Hepatic stellate cell (primary cell): ENCODE data around the gene ZNF44.

Experiments
- DNase-seq: peaks from one replicate; pipeline ENCODE4 v3.0.0; 2011; ENCODE audit warnings: low spot score

The ZNF44 gene

DNA sequence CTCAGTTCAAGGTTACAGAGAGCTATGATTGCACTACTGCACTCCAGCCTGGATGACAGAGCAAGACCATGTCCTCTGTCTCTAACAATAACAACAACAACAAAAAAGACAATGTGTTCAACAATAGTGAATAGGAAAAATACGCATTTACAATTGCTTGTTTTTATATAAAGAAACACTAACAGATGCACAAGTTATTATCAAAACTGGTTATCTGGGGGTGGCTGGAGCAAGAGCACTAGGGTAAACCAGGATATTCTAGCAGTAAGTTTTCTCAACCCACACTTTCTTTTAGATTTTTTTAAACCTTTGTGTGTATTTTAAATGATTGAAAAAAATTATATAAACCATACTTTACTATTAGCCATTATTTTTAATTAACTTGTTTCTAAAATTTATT is 33.1 kb downstream of the ZNF44 start:
- no peak for DNase-seq

GRCh38 chr19:12260861-12261260 is 33.8 kb downstream of the ZNF44 start:
- no peak for DNase-seq

DNA sequence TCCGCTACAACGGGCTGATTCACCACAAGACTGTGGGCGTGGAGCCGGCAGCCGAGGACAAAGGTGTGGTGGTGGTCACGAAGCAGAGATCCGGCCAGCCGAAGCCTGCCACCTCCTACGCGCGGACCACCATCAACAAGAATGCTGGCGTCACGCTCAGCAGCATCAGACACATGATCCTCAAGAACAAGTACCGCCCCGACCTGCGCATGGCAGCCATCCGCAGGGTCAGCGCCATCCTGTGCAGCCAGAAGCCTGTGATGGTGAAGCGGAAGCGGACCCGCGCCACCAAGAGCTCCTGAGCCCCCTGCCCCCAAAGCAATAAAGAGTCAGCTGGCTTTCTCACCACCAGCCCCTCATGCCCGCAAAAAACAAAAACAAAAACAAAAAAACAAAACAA is 34.4 kb downstream of the ZNF44 start:
- no peak for DNase-seq

GRCh38 chr19:12255372-12255771 is 39.3 kb downstream of the ZNF44 start:
- DNase-seq = no peak

DNA sequence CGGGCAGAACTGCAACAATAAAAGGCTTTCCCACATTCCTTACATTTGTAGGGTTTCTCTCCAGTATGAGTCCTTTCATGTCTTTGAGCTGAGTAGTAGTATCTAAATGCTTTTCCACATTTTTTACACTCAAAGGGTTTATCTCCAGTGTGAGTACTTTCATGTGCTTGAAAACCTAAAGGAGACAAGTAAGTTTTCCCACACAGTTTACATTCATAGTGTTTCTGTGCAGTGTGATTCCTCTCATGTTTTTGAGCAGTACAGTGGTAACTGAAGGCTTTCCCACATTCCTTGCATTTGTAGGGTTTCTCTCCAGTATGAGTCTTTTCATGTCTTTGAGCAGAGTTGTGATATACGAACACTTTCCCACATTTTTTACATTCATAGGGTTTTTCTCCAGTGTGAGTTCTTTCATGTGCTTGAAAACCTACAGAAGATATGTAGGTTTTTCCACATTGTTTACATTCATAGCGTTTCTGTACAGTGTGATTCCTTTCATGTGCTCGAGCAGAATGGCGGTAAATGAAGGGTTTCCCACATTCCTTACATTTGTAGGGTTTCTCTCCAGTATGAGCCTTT is 47.0 kb downstream of the ZNF44 start:
- no peak for DNase-seq

- DNase-seq = no peak
These were observed 50.3 kb downstream of the ZNF44 start for GRCh38 chr19:12244370-12244769.

DNA sequence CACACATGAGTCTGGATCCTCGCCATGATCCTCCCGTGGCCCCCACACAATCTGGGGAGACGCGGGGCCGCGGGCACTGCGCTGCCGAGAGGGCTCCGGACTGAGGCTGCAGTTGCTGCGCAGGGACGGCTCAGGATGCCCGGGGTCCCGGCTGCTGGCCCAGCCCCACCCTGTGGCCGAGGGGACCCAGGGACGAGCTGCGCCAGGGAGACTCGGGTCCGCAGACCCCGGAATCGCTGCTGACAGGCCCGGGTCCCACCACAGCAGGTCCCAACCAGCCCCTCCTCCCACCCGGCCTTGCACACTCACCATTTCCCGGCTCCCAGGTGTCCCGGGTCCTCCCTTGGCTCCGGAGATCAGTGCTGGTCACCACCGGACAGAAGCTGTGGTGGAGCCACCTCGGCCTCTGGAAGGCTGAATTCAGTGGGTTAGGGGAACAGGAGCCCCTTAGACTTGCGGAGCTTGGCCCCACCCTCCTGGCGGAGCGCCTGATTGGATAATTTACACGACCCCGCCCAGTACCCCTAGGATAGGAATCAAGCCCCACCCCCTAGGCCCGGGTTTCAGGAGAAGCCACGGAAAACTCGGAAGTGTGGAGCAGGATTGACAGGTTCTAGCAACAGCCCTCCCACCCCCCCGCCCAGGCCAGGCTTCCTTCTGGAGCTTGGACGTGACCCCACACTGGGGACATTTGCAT is 57.4 kb downstream of the ZNF44 start:
- no peak for DNase-seq

- DNase-seq = no peak
These were observed 61.7 kb downstream of the ZNF44 start for GRCh38 chr19:12232961-12233360.

DNA sequence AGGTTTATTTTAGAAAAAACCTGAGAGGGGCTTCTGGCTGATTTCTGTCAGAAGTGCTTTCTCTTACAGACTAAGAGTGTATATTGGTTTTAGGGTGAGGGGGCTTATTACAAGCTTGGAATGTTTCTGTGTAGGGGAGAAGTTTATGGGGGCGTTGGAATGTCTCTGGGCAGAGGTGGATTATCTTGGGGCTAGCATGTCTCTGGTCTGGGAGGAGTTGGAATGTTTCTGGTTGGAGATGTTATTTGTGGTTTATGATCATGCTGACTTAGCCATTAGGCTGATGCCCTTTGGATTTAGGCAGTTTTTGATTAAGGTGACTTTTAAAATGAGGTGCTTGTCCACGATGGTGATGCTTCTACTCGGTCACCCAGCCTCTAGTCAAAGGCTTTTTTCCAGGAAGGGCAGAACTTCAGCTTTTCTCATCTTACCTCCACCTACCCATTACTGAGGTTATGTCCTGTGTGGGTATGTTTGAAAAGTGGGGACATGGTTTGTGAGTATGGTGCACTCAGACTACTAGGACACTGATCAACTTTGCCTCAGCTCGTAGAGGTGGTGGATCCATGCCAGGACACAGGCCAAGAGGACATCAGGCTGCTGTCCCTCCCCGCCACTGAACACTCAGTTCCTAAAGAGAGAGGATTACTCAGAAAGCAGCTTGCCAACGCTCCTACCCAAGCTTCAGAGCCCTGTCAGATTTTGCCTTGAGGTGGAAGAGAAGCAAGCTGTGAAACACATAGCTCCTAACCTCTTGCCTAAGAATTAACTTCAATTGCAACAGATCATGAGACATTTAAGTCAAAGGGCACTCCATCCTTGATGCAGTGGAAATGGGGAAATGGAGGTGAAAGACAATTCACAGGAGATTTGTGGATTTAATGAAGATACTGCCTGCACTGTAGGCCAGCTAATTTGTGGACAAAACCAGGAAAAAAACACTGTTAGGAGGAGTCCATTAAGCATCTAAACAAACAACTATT is 63.6 kb downstream of the ZNF44 start:
- DNase-seq = no peak

DNA sequence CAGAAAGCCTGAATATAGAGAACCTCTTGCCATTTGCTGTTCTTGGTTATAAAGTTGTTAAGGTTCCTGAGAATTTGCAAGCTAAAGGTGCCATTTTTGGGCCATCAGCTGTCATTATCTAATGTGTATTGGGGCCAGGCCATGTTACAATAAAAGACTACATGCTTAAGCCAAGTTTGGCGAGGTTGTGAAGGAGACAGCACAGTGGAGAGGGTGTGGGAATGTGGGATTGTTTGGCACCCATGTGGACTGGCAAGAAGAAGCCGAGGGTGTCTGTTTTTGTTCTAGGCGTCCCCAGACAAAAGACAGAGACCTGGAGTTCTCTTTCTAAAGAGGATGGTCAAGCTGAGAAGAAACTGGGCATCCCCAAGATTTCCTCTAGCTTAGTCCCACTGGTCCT is 64.7 kb downstream of the ZNF44 start:
- DNase-seq = no peak

DNA sequence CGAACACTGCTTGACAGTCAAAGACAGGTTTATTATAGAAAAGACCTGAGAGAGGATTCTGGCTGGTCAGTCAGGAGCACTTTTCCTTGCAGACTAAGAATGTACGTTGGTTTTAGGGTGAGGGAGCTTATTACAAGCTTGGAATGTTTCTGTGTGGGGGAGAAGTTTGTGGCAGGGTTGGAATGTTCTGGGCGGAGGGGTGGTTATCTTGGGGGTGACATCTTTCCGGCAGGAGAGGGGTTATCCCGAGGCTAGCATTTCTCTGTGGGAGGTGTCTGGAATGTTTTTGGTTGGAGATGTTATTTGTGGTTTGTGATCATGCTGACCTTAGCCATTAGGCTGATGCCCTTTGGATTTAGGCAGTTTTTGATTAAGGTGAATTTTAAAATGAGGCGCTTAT is 70.0 kb downstream of the ZNF44 start:
- DNase-seq = no peak

DNA sequence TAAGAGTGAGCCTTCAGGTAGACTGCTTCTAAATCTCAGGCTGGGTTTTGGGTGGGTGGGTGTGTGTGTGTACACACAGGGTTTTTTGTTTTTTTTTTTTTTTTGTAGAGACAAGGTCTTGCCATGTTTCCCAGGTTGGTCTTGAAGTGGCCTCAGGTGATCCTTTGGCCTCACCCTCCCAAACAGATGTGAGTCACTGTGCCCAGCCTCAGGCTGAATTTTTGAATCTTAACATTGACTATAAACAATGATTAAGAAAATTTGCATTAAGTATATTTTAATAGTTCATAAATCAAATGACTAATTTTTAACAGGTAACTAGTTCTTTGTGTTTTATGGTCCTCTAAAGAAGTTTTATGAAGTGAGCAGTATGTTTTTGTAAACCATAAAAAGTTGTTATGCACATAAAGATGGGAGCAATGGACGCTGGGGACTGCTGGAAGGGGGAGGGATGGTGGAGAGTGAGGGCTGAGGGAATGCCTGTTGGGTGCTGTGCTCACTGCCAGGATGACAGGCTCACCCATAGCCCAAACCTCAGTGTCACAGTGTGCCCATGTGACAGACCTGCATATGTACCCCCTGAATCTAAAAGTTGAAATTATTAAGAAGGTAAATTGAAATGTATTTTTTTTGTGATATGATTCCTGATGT is 71.6 kb downstream of the ZNF44 start:
- no peak for DNase-seq
